HFF-Myc (cell line): ENCODE data around the gene ALAS1.
"Not testable (repeated sequence)": the region's sequence is repeated elsewhere in the genome, so short reads cannot be mapped to it uniquely, and the experiment has no call there.

ENCODE experiments used
- DNase-seq: peaks from one replicate; pipeline ENCODE4 v3.0.0-alpha.2; 2011; ENCODE audit warnings: low read depth; ENCODE audit errors: extremely low read depth
- H3K4me3 ChIP-seq: replicated peaks from 2 replicates; pipeline ENCODE4 v1.5.1; 2011; ENCODE audit warnings: low read depth, mild to moderate bottlenecking, control low read depth, low read length
- CTCF ChIP-seq: IDR thresholded peaks from 2 replicates; pipeline ENCODE4 v1.5.1; 2012; ENCODE audit warnings: mild to moderate bottlenecking, low read depth, low read length, control low read depth; ENCODE audit errors: missing control alignments

The ALAS1 gene

GRCh38 chr3:52197842-52198625 is at the start of gene ALAS1:
Gene ALAS1, plus strand, starts transcription at chr3:52198160. Its CDS starts 1,082 bp downstream, at chr3:52199242.
- H3K4me3 ChIP-seq: peak within 1 kb of the TSS; percentile 72
- no peak for TF ChIP-seq CTCF
- peak; percentile 49 for DNase-seq

- H3K4me3 ChIP-seq: no peak overlapping the region
- DNase-seq: no peak
- TF ChIP-seq CTCF: no peak
Measured at GRCh38 chr3:52149021-52149420, 48.9 kb upstream of the ALAS1 start.

- H3K4me3 ChIP-seq: no peak overlapping the region
- no peak for TF ChIP-seq CTCF
Measured at GRCh38 chr3:52149726-52150125, 48.2 kb upstream of the ALAS1 start.

GRCh38 chr3:52150357-52150756 is 47.6 kb upstream of the ALAS1 start:
- no peak for DNase-seq
- no peak overlapping the region for H3K4me3 ChIP-seq
- no peak for TF ChIP-seq CTCF

More at GRCh38 chr3:52149726-52150125, 48.2 kb upstream of the ALAS1 start:
- no peak for DNase-seq

- no peak overlapping the region for H3K4me3 ChIP-seq
- no peak for DNase-seq
- TF ChIP-seq CTCF: no peak
Measured at GRCh38 chr3:52150860-52151259, 47.1 kb upstream of the ALAS1 start.

- not testable (repeated sequence) for DNase-seq, H3K4me3 ChIP-seq
Measured at GRCh38 chr3:52151991-52152390, 46.0 kb upstream of the ALAS1 start.

GRCh38 chr3:52153389-52154096 is 44.4 kb upstream of the ALAS1 start:
- no peak for TF ChIP-seq CTCF
- DNase-seq: no peak
- H3K4me3 ChIP-seq: peak overlapping the region; percentile 58
